CD4-positive, alpha-beta T cell (primary cell): ENCODE results near the gene USP17L30. TPM values are rescaled to one million over a fixed set of nuclear protein-coding genes. Genes with fewer than 3 reads are reported as not detected.
"Not testable (repeated sequence)": the region's sequence is repeated elsewhere in the genome, so short reads cannot be mapped to it uniquely, and the experiment has no call there.

ENCODE experiments used
- ATAC-seq: fragments of 200-7000 bp; cut with Tn5 transposase; one replicate; pipeline ENCODE4 v1.10.0; 2022; ENCODE audit warnings: mild to moderate bottlenecking; ENCODE audit not compliant: poor library complexity
- CTCF ChIA-PET: fragments of 350-600 bp; sonication (Branson Sonifier 250); formaldehyde crosslinking; loops from one replicate; lab custom pipeline; 2021; ENCODE audit warnings: antibody characterized with exemption, inconsistent platforms; lab: Charles Lee
- POLR2A ChIA-PET: fragments of 350-600 bp; sonication (Branson Sonifier 250); formaldehyde crosslinking; loops from one replicate; lab custom pipeline; 2021; ENCODE audit warnings: antibody characterized with exemption, inconsistent platforms; lab: Charles Lee
- DNase-seq, 14 experiments: peaks; one replicate each; pipeline ENCODE4 v3.0.0-alpha.2; 2013 to 2020; ENCODE audit warnings: mixed read lengths in 2 of 14
- H3K27ac ChIP-seq, 2 donors: one replicate each; pipeline versions ENCODE4 v1.5.1 to v1.7.0; 2013; ENCODE audit warnings: low read length in 2 of 2, low read depth in 1 of 2, mild to moderate bottlenecking in 1 of 2
- H3K27me3 ChIP-seq, 2 experiments: 1 replicate in 1 of 2; 2 replicates in 1 of 2; pipeline versions ENCODE4 v1.6.1 to v1.7.0; 2013; ENCODE audit warnings: low read length in 2 of 2, control low read depth in 1 of 2, mild to moderate bottlenecking in 1 of 2, moderate library complexity in 1 of 2; ENCODE audit not compliant: insufficient read depth in 2 of 2, control insufficient read depth in 1 of 2
- H3K36me3 ChIP-seq: one replicate; pipeline ENCODE4 v1.6.1; 2013; ENCODE audit warnings: low read length, control low read depth; ENCODE audit not compliant: insufficient read depth
- H3K4me1 ChIP-seq: one replicate; pipeline ENCODE4 v1.6.1; 2013; ENCODE audit warnings: low read length, control low read depth; ENCODE audit not compliant: insufficient read depth
- H3K4me3 ChIP-seq: one replicate; pipeline ENCODE4 v1.5.1; 2013; ENCODE audit warnings: mild to moderate bottlenecking, low read length, moderate library complexity
- H3K9me3 ChIP-seq, 2 experiments: 1 replicate in 1 of 2; 2 replicates in 1 of 2; pipeline versions ENCODE4 v1.6.1 to v1.7.0; 2013; ENCODE audit warnings: low read length in 2 of 2, mild to moderate bottlenecking in 2 of 2, control low read depth in 1 of 2, moderate library complexity in 1 of 2; ENCODE audit not compliant: control insufficient read depth in 1 of 2, insufficient read depth in 1 of 2
- H3K27ac Mint-ChIP-seq: one replicate; pipeline ENCODE4 v1.8.0; 2020; ENCODE audit warnings: mixed read lengths
- H3K27me3 Mint-ChIP-seq: one replicate; pipeline ENCODE4 v1.8.0; 2021; ENCODE audit warnings: mixed read lengths
- H3K36me3 Mint-ChIP-seq: one replicate; pipeline ENCODE4 v1.8.0; 2021; ENCODE audit warnings: low read depth, mixed read lengths
- H3K4me1 Mint-ChIP-seq: one replicate; pipeline ENCODE4 v1.8.0; 2021; ENCODE audit warnings: low read depth, mixed read lengths
- H3K4me3 Mint-ChIP-seq: one replicate; pipeline ENCODE4 v1.8.0; 2020; ENCODE audit warnings: mild to moderate bottlenecking, mixed read lengths
- H3K9me3 Mint-ChIP-seq: one replicate; pipeline ENCODE4 v1.8.0; 2020; ENCODE audit warnings: mixed read lengths
- intact Hi-C, 2 experiments: fragments of 100-400 bp; cut with DNase I in 1 of 2; cut with micrococcal nuclease in 1 of 2; formaldehyde crosslinking; loops; one replicate each; pipeline versions ENCODE4 v1.15.1 to v1.9.0; 2023 to 2025; cut with DNase I, micrococcal nuclease
- total RNA-seq, 174 experiments: library from RNA in 2 of 174; stranded (reverse) in 2 of 174; gene quantifications; one replicate each; pipeline ENCODE4 v1.2.3 and lab custom pipeline; 2021 to 2026

Gene USP17L30
- total RNA-seq, 2 experiments from 2014 or later, result not detected

- H3K9me3 Mint-ChIP-seq, H3K27me3 ChIP-seq, CTCF ChIA-PET, H3K4me1 Mint-ChIP-seq, POLR2A ChIA-PET, H3K36me3 Mint-ChIP-seq, H3K4me3 ChIP-seq, H3K36me3 ChIP-seq, H3K27me3 Mint-ChIP-seq, H3K27ac ChIP-seq, H3K4me3 Mint-ChIP-seq, ATAC-seq, DNase-seq, H3K4me1 ChIP-seq, H3K27ac Mint-ChIP-seq, intact Hi-C loops, H3K9me3 ChIP-seq: not testable (repeated sequence)
Observed at GRCh38 chr4:9343848-9344247, 19.1 kb upstream of the USP17L30 start, which contains the start of gene USP17L27. Gene USP17L27, plus strand, starts transcription at chr4:9344148. Its CDS starts 0 bp downstream, at chr4:9344148.

DNA sequence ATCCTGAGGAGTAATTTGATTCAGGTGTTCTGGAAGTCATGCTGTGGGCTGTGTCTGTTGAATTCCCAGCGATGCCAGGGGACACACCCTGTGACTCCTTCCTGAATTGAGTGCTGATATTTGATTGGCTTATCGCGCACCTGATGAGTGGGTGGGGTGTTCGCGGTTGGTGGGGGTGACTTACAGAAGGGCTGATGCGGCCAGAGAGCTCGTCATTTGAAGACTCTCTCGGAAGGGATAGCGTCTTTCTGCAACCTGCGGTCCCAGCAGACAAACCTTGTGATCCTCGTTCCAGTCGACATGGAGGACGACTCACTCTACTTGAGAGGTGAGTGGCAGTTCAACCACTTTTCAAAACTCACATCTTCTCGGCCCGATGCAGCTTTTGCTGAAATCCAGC, 14.3 kb upstream of the USP17L30 start, which contains the start of gene USP17L28:
Gene USP17L28, plus strand, starts transcription at position 301 of the 400 bp plus-strand sequence. Its CDS starts 0 bp downstream, at position 301.
- POLR2A ChIA-PET, CTCF ChIA-PET, H3K4me1 Mint-ChIP-seq, intact Hi-C loops, H3K36me3 ChIP-seq, H3K4me3 Mint-ChIP-seq, H3K9me3 Mint-ChIP-seq, H3K27ac Mint-ChIP-seq, ATAC-seq, H3K4me1 ChIP-seq, H3K27ac ChIP-seq, H3K9me3 ChIP-seq, H3K27me3 Mint-ChIP-seq, DNase-seq, H3K4me3 ChIP-seq, H3K27me3 ChIP-seq, H3K36me3 Mint-ChIP-seq: not testable (repeated sequence)

- H3K4me1 ChIP-seq, ATAC-seq, H3K9me3 Mint-ChIP-seq, H3K27me3 Mint-ChIP-seq, H3K27me3 ChIP-seq, H3K36me3 Mint-ChIP-seq, H3K27ac Mint-ChIP-seq, POLR2A ChIA-PET, H3K27ac ChIP-seq, CTCF ChIA-PET, H3K9me3 ChIP-seq, intact Hi-C loops, H3K4me1 Mint-ChIP-seq, H3K4me3 Mint-ChIP-seq, H3K4me3 ChIP-seq, H3K36me3 ChIP-seq: not testable (repeated sequence)
- peak in 1 of 14 experiments; percentile 0 for DNase-seq
Observed at GRCh38 chr4:9350866-9351265, 12.1 kb upstream of the USP17L30 start.

GRCh38 chr4:9353338-9353737, 9.6 kb upstream of the USP17L30 start, which contains the start of gene USP17L29:
Gene USP17L29, plus strand, starts transcription at chr4:9353638. Its CDS starts 0 bp downstream, at chr4:9353638.
- intact Hi-C loops, result not testable (repeated sequence)

DNA sequence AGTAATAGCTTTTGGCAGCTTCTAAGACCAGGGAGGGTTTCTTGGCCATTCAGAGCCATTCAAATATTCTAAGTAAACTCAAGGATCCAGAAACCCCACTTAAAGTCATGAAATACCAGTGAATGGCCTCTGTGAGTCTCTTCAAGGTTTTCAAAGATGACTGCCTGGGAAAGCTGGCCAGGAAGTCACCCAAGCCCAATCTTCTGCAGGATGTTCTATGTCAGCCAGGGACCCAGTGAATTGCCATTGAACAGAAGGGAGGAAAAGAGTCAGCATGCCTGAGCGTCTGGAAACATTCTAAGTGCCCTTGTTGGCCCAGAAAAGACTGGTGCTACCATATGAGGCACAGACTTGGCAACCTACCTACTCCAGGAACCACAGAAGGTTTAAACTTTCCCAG, 17.0 kb downstream of the USP17L30 start:
- H3K9me3 Mint-ChIP-seq, H3K27me3 Mint-ChIP-seq, H3K4me3 ChIP-seq, POLR2A ChIA-PET, CTCF ChIA-PET, ATAC-seq, H3K27ac ChIP-seq, H3K36me3 Mint-ChIP-seq, H3K27ac Mint-ChIP-seq, intact Hi-C loops, H3K36me3 ChIP-seq, DNase-seq, H3K4me1 ChIP-seq, H3K27me3 ChIP-seq, H3K4me1 Mint-ChIP-seq, H3K9me3 ChIP-seq, H3K4me3 Mint-ChIP-seq: not testable (repeated sequence)

More at GRCh38 chr4:9353338-9353737, 9.6 kb upstream of the USP17L30 start, which contains the start of gene USP17L29:
- H3K4me3 ChIP-seq, H3K27ac Mint-ChIP-seq, H3K9me3 ChIP-seq, H3K36me3 Mint-ChIP-seq, H3K4me1 Mint-ChIP-seq, H3K9me3 Mint-ChIP-seq, CTCF ChIA-PET, H3K4me3 Mint-ChIP-seq, DNase-seq, H3K36me3 ChIP-seq, H3K27ac ChIP-seq, H3K27me3 ChIP-seq, H3K27me3 Mint-ChIP-seq, POLR2A ChIA-PET, H3K4me1 ChIP-seq, ATAC-seq: not testable (repeated sequence)
